Effector memory CD8-positive, alpha-beta T cell (primary cell): ENCODE data around the gene PACSIN2.
"Not testable (repeated sequence)": the region's sequence is repeated elsewhere in the genome, so short reads cannot be mapped to it uniquely, and the experiment has no call there.

Experiments
- ATAC-seq: fragments of 150-1000 bp; cut with Tn5 transposase; replicated peaks from 2 replicates; pipeline ENCODE4 v1.10.0; 2021; ENCODE audit warnings: mild to moderate bottlenecking, moderate library complexity
- DNase-seq, 3 experiments: peaks; one replicate each; pipeline ENCODE4 v3.0.0; 2021
- H3K27ac Mint-ChIP-seq, 2 donors: one replicate each; pipeline ENCODE4 v1.8.0; 2022; ENCODE audit warnings: mild to moderate bottlenecking in 2 of 2, mixed read lengths in 2 of 2, moderate library complexity in 2 of 2
- H3K27me3 Mint-ChIP-seq, 2 donors: one replicate each; pipeline ENCODE4 v1.8.0; 2022; ENCODE audit warnings: mixed read lengths in 2 of 2
- H3K36me3 Mint-ChIP-seq: one replicate; pipeline ENCODE4 v1.8.0; 2022; ENCODE audit warnings: mild to moderate bottlenecking, moderate library complexity, mixed read lengths; ENCODE audit not compliant: insufficient read depth
- H3K4me1 Mint-ChIP-seq, 2 donors: one replicate each; pipeline ENCODE4 v1.8.0; 2022; ENCODE audit warnings: low read depth in 2 of 2, mixed read lengths in 2 of 2
- H3K4me3 Mint-ChIP-seq, 2 donors: one replicate each; pipeline ENCODE4 v1.8.0; 2022; ENCODE audit warnings: mild to moderate bottlenecking in 2 of 2, mixed read lengths in 2 of 2, moderate library complexity in 2 of 2
- H3K9me3 Mint-ChIP-seq, 2 donors: one replicate each; pipeline ENCODE4 v1.8.0; 2022; ENCODE audit warnings: mixed read lengths in 2 of 2

PACSIN2 gene

GRCh38 chr22:42962295-42963230 lies 52.4 kb downstream of the PACSIN2 start:
- Mint-ChIP-seq H3K36me3 (peaks cover 13% of the 10 kb centered on the region), H3K9me3 (no peaks in the 10 kb centered on the region), H3K4me1 (peaks cover 28 to 39% of the 10 kb centered on the region in 2 donors), H3K27ac (peak overlapping the region in 1 of 2 donors; percentile 62), H3K4me3 (no peak overlapping the region), H3K27me3 (no peaks in the 10 kb centered on the region)
- peak; percentile 14 for ATAC-seq
- DNase-seq, result no peak

GRCh38 chr22:42961810-42962209 lies 53.1 kb downstream of the PACSIN2 start:
- Mint-ChIP-seq H3K4me3 (no peak overlapping the region), H3K27ac (peak overlapping the region in 1 of 2 donors; percentile 62), H3K4me1 (peaks cover 28 to 39% of the 10 kb centered on the region in 2 donors), H3K9me3 (no peaks in the 10 kb centered on the region), H3K36me3 (peaks cover 10% of the 10 kb centered on the region), H3K27me3 (no peaks in the 10 kb centered on the region)
- ATAC-seq, result peak; percentile 17
- no peak for DNase-seq

GRCh38 chr22:42961400-42961690 lies 53.6 kb downstream of the PACSIN2 start:
- Mint-ChIP-seq H3K4me1 (peaks cover 28 to 44% of the 10 kb centered on the region in 2 donors), H3K27ac (peak overlapping the region in 1 of 2 donors; percentile 62)
- ATAC-seq, H3K36me3 Mint-ChIP-seq, H3K4me3 Mint-ChIP-seq, DNase-seq, H3K27me3 Mint-ChIP-seq, H3K9me3 Mint-ChIP-seq: not testable (repeated sequence)

- peaks cover 6% of the 10 kb centered on the region for H3K36me3 Mint-ChIP-seq
- no peaks in the 10 kb centered on the region for H3K9me3 Mint-ChIP-seq
- H3K27me3 Mint-ChIP-seq, result no peaks in the 10 kb centered on the region
- ATAC-seq (no peak), DNase-seq (no peak)
- peaks cover 28 to 45% of the 10 kb centered on the region in 2 donors for H3K4me1 Mint-ChIP-seq
- no peak overlapping the region for H3K4me3 Mint-ChIP-seq
- H3K27ac Mint-ChIP-seq, result peak overlapping the region in 1 of 2 donors; percentile 14
Measured at GRCh38 chr22:42960531-42961399, 54.2 kb downstream of the PACSIN2 start.

GRCh38 chr22:42959576-42960509 lies 55.1 kb downstream of the PACSIN2 start:
- Mint-ChIP-seq H3K4me3 (no peak overlapping the region), H3K36me3 (peaks cover 9% of the 10 kb centered on the region), H3K27me3 (no peaks in the 10 kb centered on the region), H3K27ac (peak overlapping the region; percentile 14 to 59), H3K4me1 (peaks cover 28 to 39% of the 10 kb centered on the region in 2 donors), H3K9me3 (no peaks in the 10 kb centered on the region)
- no peak for ATAC-seq
- no peak for DNase-seq

GRCh38 chr22:42958937-42959336 lies 56.0 kb downstream of the PACSIN2 start:
- Mint-ChIP-seq H3K27me3 (no peaks in the 10 kb centered on the region), H3K27ac (no peak overlapping the region), H3K4me3 (no peak overlapping the region), H3K36me3 (peaks cover 9% of the 10 kb centered on the region), H3K4me1 (peaks cover 27 to 39% of the 10 kb centered on the region in 2 donors), H3K9me3 (no peaks in the 10 kb centered on the region)
- ATAC-seq (no peak), DNase-seq (no peak)

GRCh38 chr22:42957958-42958357 lies 57.0 kb downstream of the PACSIN2 start:
- Mint-ChIP-seq H3K27me3 (no peaks in the 10 kb centered on the region), H3K4me3 (no peak overlapping the region), H3K4me1 (peaks cover 30 to 37% of the 10 kb centered on the region in 2 donors), H3K9me3 (no peaks in the 10 kb centered on the region), H3K36me3 (peaks cover 4% of the 10 kb centered on the region), H3K27ac (no peak overlapping the region)
- ATAC-seq, result no peak
- no peak for DNase-seq

- no peak overlapping the region for H3K27ac Mint-ChIP-seq
- H3K4me3 Mint-ChIP-seq, result no peak overlapping the region
- peaks cover 27 to 35% of the 10 kb centered on the region in 2 donors for H3K4me1 Mint-ChIP-seq
- peaks cover 4% of the 10 kb centered on the region for H3K36me3 Mint-ChIP-seq
- H3K27me3 Mint-ChIP-seq, result no peaks in the 10 kb centered on the region
- no peak for ATAC-seq
- no peak for DNase-seq
- no peaks in the 10 kb centered on the region for H3K9me3 Mint-ChIP-seq
Measured at GRCh38 chr22:42957544-42957943, 57.4 kb downstream of the PACSIN2 start.

- peak overlapping the region in 1 of 2 donors; percentile 68 for H3K27ac Mint-ChIP-seq
- H3K27me3 Mint-ChIP-seq, result no peaks in the 10 kb centered on the region
- DNase-seq (no peak), ATAC-seq (no peak)
- H3K4me1 Mint-ChIP-seq, result peaks cover 30 to 36% of the 10 kb centered on the region in 2 donors
- H3K4me3 Mint-ChIP-seq, result no peak overlapping the region
- H3K36me3 Mint-ChIP-seq, result peaks cover 4% of the 10 kb centered on the region
- no peaks in the 10 kb centered on the region for H3K9me3 Mint-ChIP-seq
Measured at GRCh38 chr22:42955848-42956247, 59.1 kb downstream of the PACSIN2 start.

- ATAC-seq (no peak), DNase-seq (no peak)
- no peaks in the 10 kb centered on the region for H3K9me3 Mint-ChIP-seq
- H3K36me3 Mint-ChIP-seq, result peaks cover 4% of the 10 kb centered on the region
- peaks cover 23 to 29% of the 10 kb centered on the region in 2 donors for H3K4me1 Mint-ChIP-seq
- peak overlapping the region in 1 of 2 donors; percentile 68 for H3K27ac Mint-ChIP-seq
- no peaks in the 10 kb centered on the region for H3K27me3 Mint-ChIP-seq
- no peak overlapping the region for H3K4me3 Mint-ChIP-seq
Measured at GRCh38 chr22:42955087-42955635, 59.8 kb downstream of the PACSIN2 start.

- not testable (repeated sequence) for ATAC-seq, H3K4me3 Mint-ChIP-seq, H3K27me3 Mint-ChIP-seq, H3K27ac Mint-ChIP-seq, H3K9me3 Mint-ChIP-seq, H3K36me3 Mint-ChIP-seq, DNase-seq
- H3K4me1 Mint-ChIP-seq, result peaks cover 21 to 27% of the 10 kb centered on the region in 2 donors
Measured at GRCh38 chr22:42953751-42954150, 61.2 kb downstream of the PACSIN2 start.

- H3K27ac Mint-ChIP-seq, result peak overlapping the region in 1 of 2 donors; percentile 61
- H3K27me3 Mint-ChIP-seq, result no peaks in the 10 kb centered on the region
- no peaks in the 10 kb centered on the region for H3K9me3 Mint-ChIP-seq
- H3K4me3 Mint-ChIP-seq, result peak overlapping the region in 1 of 2 donors; percentile 19
- ATAC-seq, result no peak
- H3K36me3 Mint-ChIP-seq, result peaks cover 6% of the 10 kb centered on the region
- no peak for DNase-seq
- H3K4me1 Mint-ChIP-seq, result peaks cover 31 to 33% of the 10 kb centered on the region in 2 donors
Measured at GRCh38 chr22:42951093-42951710, 63.7 kb downstream of the PACSIN2 start.
